Parathyroid adenoma (tissue), 2 donors: ENCODE data around the gene ARMC12.

Experiments
- H2AFZ ChIP-seq: fragments of 300-600 bp; sonication (generic); one replicate; pipeline ENCODE4 v1.7.0; 2017; ENCODE audit warnings: antibody characterized with exemption, mild to moderate bottlenecking
- H3K27ac ChIP-seq: fragments of 300-600 bp; sonication (generic); one replicate; pipeline ENCODE4 v1.7.0; 2017
- H3K27me3 ChIP-seq: fragments of 300-600 bp; sonication (generic); one replicate; pipeline ENCODE4 v1.7.0; 2017; ENCODE audit warnings: low read length; ENCODE audit not compliant: control insufficient read depth, insufficient read depth
- H3K36me3 ChIP-seq: fragments of 300-600 bp; sonication (generic); one replicate; pipeline ENCODE4 v1.7.0; 2017; ENCODE audit warnings: low read length; ENCODE audit not compliant: control insufficient read depth, insufficient read depth
- H3K4me1 ChIP-seq: fragments of 300-600 bp; sonication (generic); one replicate; pipeline ENCODE4 v1.7.0; 2017; ENCODE audit warnings: control low read depth
- H3K4me2 ChIP-seq: fragments of 300-600 bp; sonication (generic); one replicate; pipeline ENCODE4 v1.7.0; 2017; ENCODE audit warnings: low read length
- H3K4me3 ChIP-seq: fragments of 300-600 bp; sonication (generic); one replicate; pipeline ENCODE4 v1.7.0; 2017; ENCODE audit warnings: low read depth, low read length
- H3K79me2 ChIP-seq: fragments of 300-600 bp; sonication (generic); one replicate; pipeline ENCODE4 v1.7.0; 2017; ENCODE audit warnings: control low read depth
- H3K9ac ChIP-seq: fragments of 300-600 bp; sonication (generic); one replicate; pipeline ENCODE4 v1.7.0; 2017; ENCODE audit warnings: mild to moderate bottlenecking
- H3K9me3 ChIP-seq: fragments of 300-600 bp; sonication (generic); one replicate; pipeline ENCODE4 v1.7.0; 2017; ENCODE audit warnings: low read length; ENCODE audit not compliant: control insufficient read depth
- CTCF ChIP-seq: fragments of 300-600 bp; sonication (generic); IDR thresholded peaks from one replicate; pipeline ENCODE4 v1.7.0; 2017; ENCODE audit warnings: antibody characterized with exemption, mild to moderate bottlenecking
- donor health status: primary hyperparathyroidism.

The ARMC12 gene

GRCh38 chr6:35703554-35703953, 33.3 kb upstream of the ARMC12 start:
- H3K9me3 ChIP-seq = no peaks in the 10 kb centered on the region
- H3K4me1 ChIP-seq = no peaks in the 10 kb centered on the region
- H2AFZ ChIP-seq = no peak overlapping the region
- no peak overlapping the region for H3K27ac ChIP-seq
- no peak for TF ChIP-seq CTCF
- H3K79me2 ChIP-seq = no peaks in the 10 kb centered on the region
- H3K4me3 ChIP-seq = no peak overlapping the region
- H3K4me2 ChIP-seq = no peak overlapping the region
- H3K9ac ChIP-seq = no peak overlapping the region
- no peaks in the 10 kb centered on the region for H3K27me3 ChIP-seq
- no peaks in the 10 kb centered on the region for H3K36me3 ChIP-seq

GRCh38 chr6:35706468-35706867, 30.4 kb upstream of the ARMC12 start:
- no peaks in the 10 kb centered on the region for H3K36me3 ChIP-seq
- H3K27me3 ChIP-seq = no peaks in the 10 kb centered on the region
- no peaks in the 10 kb centered on the region for H3K79me2 ChIP-seq
- H3K9me3 ChIP-seq = no peaks in the 10 kb centered on the region
- H3K27ac ChIP-seq = no peak overlapping the region
- H2AFZ ChIP-seq = no peak overlapping the region
- no peak overlapping the region for H3K4me3 ChIP-seq
- H3K4me1 ChIP-seq = no peaks in the 10 kb centered on the region
- H3K9ac ChIP-seq = no peak overlapping the region
- H3K4me2 ChIP-seq = no peak overlapping the region
- TF ChIP-seq CTCF = no peak

- Histone ChIP-seq H3K4me3 (no peak overlapping the region), H3K9me3 (no peaks in the 10 kb centered on the region), H2AFZ (no peak overlapping the region), H3K36me3 (no peaks in the 10 kb centered on the region), H3K27me3 (no peaks in the 10 kb centered on the region), H3K4me1 (no peaks in the 10 kb centered on the region), H3K9ac (no peak overlapping the region), H3K27ac (no peak overlapping the region), H3K79me2 (no peaks in the 10 kb centered on the region), H3K4me2 (no peak overlapping the region)
- TF ChIP-seq CTCF = no peak
Measured at GRCh38 chr6:35707714-35708407, 29.0 kb upstream of the ARMC12 start.

- H3K27me3 ChIP-seq = no peaks in the 10 kb centered on the region
- H3K4me2 ChIP-seq = no peak overlapping the region
- no peaks in the 10 kb centered on the region for H3K79me2 ChIP-seq
- no peak overlapping the region for H3K4me3 ChIP-seq
- no peak overlapping the region for H3K9ac ChIP-seq
- H3K36me3 ChIP-seq = no peaks in the 10 kb centered on the region
- H2AFZ ChIP-seq = no peak overlapping the region
- no peaks in the 10 kb centered on the region for H3K9me3 ChIP-seq
- H3K27ac ChIP-seq = no peak overlapping the region
- H3K4me1 ChIP-seq = no peaks in the 10 kb centered on the region
- TF ChIP-seq CTCF = no peak
Measured at GRCh38 chr6:35708585-35708984, 28.2 kb upstream of the ARMC12 start.

- H3K4me3 ChIP-seq = no peak overlapping the region
- no peak for TF ChIP-seq CTCF
- H3K79me2 ChIP-seq = no peaks in the 10 kb centered on the region
- H3K4me1 ChIP-seq = no peaks in the 10 kb centered on the region
- H3K27me3 ChIP-seq = no peaks in the 10 kb centered on the region
- H3K36me3 ChIP-seq = no peaks in the 10 kb centered on the region
- H2AFZ ChIP-seq = no peak overlapping the region
- no peak overlapping the region for H3K27ac ChIP-seq
- H3K4me2 ChIP-seq = no peak overlapping the region
- no peaks in the 10 kb centered on the region for H3K9me3 ChIP-seq
- H3K9ac ChIP-seq = no peak overlapping the region
Measured at GRCh38 chr6:35710241-35710847, 26.5 kb upstream of the ARMC12 start.
